HG03045 (cell line): ENCODE results near the gene FBXO38.
"Not testable (repeated sequence)": the region's sequence is repeated elsewhere in the genome, so short reads cannot be mapped to it uniquely, and the experiment has no call there.

Experiments
- ATAC-seq: cut with Tn5 transposase; IDR thresholded peaks from one replicate; pipeline ENCODE4 v1.9.1; 2021; ENCODE audit warnings: mild to moderate bottlenecking, moderate library complexity; ENCODE audit not compliant: unreplicated experiment

The FBXO38 gene

DNA sequence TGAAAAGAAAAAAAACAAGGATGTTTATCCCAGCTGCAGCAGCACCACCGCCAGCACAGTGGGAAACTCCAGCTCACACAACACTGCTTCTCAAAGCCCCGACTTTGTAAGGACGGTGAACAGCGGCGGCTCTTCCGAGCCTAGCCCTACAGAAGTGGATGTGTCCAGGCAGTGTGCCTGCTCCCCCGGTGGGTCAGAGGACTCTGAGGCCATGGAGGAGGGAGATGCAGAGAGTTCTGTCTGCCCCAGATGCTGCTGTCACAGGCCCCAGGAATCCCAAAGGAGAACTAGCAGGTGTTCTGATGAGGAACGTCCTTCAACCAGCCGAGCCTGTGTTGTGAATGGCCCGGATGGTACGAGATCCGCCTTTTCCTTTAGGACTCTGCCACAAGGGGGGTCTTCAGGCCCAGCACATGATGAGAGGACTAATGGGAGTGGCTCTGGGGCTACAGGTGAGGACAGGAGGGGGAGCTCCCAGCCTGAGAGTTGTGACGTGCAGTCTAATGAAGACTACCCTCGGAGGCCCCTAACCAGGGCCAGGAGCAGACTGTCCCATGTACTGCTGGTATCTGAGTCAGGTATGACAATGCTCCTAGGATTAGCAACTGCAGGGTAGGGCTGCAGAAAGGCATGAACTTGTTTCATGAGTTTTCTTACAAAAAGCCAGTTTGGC, 43.7 kb downstream of the FBXO38 start:
- ATAC-seq = no peak

DNA sequence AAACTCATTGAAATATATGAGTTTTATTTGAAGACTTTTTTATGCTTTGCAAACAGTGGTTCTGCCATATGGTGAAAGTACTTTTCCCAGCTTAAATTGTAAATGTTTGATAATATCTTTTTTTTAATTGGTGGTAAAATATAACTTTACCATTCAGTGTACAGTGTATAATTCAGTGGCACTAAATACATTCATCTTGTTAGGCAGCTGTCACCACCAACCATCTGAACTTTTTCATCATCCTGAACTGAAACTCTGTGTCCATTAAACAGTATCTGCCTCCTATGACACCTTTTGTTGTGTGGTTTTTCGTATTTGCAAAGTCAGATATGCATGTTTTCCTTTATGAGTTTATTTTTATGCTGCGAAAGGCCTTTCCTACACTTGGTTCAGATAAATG, 45.1 kb downstream of the FBXO38 start:
- no peak for ATAC-seq

DNA sequence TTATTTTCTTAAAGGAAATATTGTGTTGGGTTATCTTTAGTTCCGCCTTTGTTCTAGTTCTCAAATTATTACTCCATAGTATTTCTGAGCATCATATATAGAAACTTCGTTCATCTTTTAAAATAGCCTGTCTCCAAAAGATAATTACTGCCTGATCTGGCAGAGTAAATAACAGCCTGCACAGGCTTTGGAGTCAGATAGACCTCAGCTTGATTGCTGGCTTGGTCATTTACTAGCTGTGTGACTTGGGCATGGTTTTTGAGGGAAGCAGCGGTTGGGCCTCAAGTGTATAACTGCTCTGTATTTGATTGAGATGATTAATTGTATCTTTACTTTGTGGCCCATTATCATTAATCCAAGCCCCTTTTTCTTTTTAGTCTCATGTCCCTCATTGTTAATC, 50.1 kb downstream of the FBXO38 start:
- ATAC-seq = no peak

DNA sequence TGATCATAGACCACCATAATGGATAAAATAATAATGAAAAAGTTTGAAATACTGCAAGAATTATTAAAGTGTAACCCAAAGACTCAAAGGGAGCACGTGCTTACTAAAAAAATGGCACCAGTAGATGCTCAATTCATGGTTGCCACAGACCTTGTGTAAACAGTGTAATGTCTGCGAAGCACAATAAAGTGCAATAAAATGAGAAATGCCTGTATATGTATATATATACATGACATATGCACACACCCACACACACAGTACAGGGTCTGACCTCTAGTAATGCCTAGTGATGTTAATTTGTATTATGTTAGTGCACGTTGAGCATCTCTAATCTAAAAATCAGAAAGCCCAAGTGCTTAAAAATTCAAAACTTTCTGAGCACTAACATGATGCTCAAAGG, 52.3 kb downstream of the FBXO38 start:
- ATAC-seq = no peak

DNA sequence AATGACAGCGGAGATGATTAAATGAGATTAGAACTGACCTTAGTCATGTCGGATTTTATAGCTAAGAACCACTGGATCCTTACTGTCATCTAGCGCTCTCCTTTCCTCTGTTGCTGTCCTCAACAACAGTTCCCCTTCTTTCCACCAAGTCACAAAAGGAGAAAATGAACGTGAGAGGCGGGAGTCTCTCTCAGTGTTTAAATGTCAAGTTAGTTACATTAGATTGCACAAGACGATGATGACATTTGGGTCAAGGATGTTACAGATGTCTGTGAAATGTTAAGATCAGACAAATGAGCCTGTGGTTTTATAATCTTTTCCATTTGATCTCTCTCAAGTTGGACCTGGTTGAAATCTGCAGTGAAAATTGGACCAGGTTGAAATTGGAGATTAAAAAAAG, 53.5 kb downstream of the FBXO38 start:
- ATAC-seq = no peak

DNA sequence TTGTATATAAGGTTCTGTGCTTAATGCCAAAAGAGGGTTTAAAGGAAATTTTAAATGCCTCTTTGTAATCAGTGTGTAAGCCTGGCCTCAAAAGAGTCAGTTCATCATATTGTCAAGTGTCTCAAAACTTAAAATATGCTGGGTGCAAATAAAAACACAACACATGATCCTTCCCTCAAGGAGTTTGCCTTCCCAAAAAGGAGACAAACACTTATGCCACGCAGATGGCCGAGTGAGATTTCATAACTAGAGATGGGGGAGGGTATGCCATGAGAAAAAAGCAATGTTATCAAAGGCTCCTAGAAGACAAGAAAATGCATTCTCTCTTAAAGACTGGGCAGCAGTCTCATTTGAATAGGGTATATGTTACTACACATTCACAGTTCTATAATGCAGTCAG, 55.2 kb downstream of the FBXO38 start:
- ATAC-seq = no peak

DNA sequence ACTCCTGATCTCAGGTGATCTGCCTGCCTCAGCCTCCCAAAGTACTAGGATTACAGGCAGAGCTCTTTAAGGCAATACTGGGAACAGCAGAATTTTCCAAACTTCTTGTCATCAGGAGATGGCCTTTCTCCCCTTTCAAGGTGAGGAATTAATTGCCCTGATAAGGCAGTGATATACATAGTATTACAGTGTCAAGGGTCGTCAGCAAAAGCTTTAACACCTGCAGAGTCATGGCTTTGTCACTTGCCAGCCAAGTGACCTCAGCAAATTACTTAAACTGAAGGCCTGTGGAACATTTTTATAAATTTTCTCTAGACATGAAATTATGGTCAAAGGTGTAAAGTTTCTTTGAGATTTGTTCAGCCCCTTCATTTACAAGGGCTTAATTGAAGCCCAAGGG, 59.5 kb downstream of the FBXO38 start:
- no peak for ATAC-seq

GRCh38 chr5:148443998-148444397, 60.2 kb downstream of the FBXO38 start:
- ATAC-seq = peak; percentile 80

- ATAC-seq = no peak
These were observed 61.8 kb downstream of the FBXO38 start for GRCh38 chr5:148445578-148445977.

DNA sequence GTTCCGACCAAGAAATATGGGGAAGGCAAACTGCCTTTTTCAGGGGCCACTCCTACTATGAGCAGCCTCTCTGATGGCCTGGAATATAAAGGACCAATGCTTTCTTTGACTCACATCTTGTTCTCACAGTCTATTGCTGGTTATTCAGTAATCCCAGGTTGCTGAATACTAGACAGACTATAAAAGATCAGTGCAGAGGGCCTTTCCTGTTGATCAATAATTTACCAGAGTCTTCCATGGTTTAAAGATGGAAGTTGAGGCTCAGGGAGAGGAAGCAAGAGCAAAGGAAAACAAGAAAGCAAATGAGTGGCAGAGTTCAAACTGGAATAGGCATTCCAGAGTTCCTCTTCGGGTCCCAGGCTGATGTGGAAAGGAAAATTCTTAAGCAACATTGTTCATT, 62.9 kb downstream of the FBXO38 start:
- ATAC-seq = no peak

- ATAC-seq = no peak
These were observed 68.9 kb downstream of the FBXO38 start for GRCh38 chr5:148452499-148453193.

GRCh38 chr5:148454576-148454975, 70.8 kb downstream of the FBXO38 start:
- ATAC-seq = no peak

DNA sequence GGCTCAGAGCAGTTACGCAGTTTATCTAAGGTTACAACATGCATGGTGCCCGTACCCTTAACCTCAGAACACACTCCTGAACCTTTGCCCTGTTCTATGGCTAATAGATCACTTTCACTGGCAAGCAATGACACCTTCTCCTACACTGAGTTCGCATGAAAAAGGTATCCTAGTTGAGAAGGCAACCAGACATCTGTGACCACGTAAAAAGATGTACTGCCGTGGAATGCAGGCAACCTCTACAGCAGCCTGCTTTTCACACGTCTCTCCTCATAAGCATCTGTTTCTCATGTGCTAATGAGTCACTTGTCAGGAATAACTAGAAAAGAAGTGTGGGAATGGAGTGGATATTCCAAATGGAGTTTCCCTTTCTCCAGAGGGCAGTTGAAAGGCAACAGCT, 71.4 kb downstream of the FBXO38 start:
- ATAC-seq = no peak

DNA sequence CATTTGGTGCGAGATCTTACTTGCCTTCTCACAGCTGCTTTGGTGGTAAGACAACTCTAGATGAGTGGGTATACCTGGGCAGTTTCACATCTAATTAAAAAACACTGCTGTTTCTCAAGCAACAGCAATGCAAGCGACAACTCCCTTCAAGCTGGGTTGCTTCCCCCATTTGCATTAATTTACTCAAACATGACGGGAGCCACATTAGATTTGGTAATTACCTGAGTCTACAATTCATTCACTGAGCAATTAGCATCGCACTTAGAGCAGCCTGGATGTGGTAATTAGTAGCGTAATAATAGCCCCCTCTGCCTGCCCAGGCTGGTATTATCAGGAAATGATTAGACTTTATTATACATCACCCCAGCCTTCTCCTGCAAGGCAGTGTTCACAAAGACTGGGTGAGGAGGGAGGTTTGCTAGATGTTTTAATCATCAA, 73.4 kb downstream of the FBXO38 start:
- no peak for ATAC-seq

GRCh38 chr5:148458036-148458888, 74.5 kb downstream of the FBXO38 start:
- ATAC-seq = no peak

- no peak for ATAC-seq
These were observed 75.9 kb downstream of the FBXO38 start for GRCh38 chr5:148459669-148460068.

DNA sequence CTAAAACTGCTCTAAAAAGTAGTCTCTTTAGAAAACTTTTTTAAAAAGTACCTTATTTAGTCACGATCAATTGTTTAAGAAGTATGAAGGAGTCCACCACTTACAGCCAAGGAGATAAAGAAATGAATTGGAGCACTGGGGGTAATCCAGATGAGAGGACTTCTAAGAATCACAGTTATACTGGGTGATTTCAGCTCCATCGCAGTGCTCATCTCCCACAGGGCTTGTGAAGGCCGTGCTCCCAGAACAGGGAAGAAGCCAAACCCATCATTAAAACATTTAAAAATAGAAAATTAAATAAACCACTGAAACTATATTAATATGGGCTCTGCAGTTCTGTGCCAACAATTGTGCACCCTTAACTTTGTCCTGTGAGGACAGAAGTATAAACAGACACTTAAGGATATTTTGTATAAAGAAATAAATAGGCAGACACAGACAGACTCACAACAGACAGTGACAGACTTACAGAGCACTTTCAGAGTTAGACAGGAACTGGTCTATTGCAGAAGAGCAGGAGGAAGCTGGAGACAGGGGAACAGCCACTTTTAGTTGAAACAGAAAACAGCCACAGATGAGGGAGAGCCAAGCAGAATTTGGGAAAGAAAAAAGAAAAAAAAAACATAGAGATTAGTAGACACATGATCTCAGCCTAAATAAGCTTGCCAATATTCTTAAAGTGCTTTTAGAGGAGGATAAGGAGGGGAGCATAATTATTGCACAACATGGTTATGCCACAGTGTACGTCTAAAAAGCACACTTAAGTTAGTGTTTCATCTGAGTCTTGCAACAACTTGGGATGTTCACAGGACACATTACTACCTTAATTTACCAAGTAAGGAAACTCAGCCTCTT, 81.8 kb downstream of the FBXO38 start:
- ATAC-seq = no peak

DNA sequence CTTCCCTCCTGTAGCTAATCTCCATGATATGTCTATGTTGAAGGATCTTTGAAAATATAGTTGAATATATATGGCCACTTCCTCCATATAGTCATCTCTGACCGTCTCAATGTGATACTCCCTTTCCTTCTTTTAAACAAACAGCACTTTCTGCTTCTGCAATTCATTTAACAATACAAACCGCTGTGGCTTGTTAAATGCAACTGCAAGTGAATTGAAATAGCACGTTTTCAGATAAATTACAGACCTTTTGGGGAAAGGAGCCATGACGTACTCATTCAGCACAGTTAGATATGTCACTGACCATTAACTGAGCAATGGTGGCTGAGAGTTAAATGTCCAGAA, 82.5 kb downstream of the FBXO38 start:
- no peak for ATAC-seq

GRCh38 chr5:148467958-148468357, 84.2 kb downstream of the FBXO38 start:
- no peak for ATAC-seq

DNA sequence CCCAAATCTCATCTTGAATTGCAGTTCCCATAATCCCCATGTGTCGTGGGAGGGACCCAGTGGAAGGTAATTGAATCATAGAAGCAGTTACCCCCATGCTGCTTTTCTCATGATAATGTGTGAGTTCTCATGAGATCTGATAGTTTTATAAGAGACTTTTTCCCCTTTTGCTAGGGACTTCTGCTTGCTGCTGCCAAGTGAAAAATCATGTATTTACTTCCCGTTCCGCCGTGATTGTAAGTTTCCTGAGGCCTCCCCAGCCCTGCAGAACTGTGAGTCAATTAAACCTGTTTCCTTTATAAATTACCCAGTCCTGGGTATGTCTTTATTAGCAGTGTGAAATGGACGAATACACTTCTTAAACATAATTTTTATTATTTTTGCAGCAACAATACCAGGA, 85.0 kb downstream of the FBXO38 start:
- not testable (repeated sequence) for ATAC-seq

DNA sequence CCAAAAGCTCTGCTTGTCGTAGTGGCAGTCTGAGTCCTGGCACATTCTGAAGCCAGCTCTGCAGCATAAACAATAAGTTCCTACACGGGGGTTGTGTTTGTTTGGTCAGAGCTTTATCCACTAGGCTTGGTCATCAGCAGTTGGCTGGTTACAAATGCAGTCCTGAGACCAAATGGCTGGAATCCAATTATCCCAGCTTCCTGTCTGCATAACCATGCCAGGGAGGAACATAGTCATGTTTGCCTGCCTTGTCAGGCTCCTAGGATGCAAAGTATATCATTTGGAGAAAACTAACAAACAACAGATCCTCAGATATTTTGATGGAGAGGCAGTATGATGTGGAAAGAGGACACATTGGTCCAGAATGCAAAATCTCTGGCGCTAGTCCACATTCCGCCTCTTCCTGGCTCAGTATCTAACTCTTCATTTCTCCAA, 85.8 kb downstream of the FBXO38 start:
- ATAC-seq = no peak
